Kidney epithelial cell (primary cell): Measurements from ENCODE around the gene ROR2. TPM values are rescaled to one million over a fixed set of nuclear protein-coding genes. Genes with fewer than 3 reads are reported as not detected.

ENCODE experiments used
- DNase-seq: peaks from one replicate; pipeline ENCODE4 v3.0.0-alpha.2; 2010; ENCODE audit warnings: low read depth
- H3K27me3 ChIP-seq: 2 replicates; pipeline ENCODE4 v1.6.0; 2011; ENCODE audit warnings: low read length; ENCODE audit not compliant: control insufficient read depth, insufficient read depth
- H3K36me3 ChIP-seq: 2 replicates; pipeline ENCODE4 v1.5.1; 2011; ENCODE audit warnings: low read length; ENCODE audit not compliant: control insufficient read depth, insufficient read depth
- H3K4me3 ChIP-seq: 2 replicates; pipeline ENCODE4 v1.5.1; 2011; ENCODE audit warnings: low read depth, mild to moderate bottlenecking, control low read depth, low read length
- CTCF ChIP-seq: IDR thresholded peaks from 2 replicates; pipeline ENCODE4 v1.5.1; 2011; ENCODE audit warnings: mild to moderate bottlenecking, moderate library complexity, low read length, control low read depth, inconsistent platforms; ENCODE audit not compliant: insufficient read depth, poor library complexity, severe bottlenecking
- total RNA-seq: library from RNA; depleted of rRNA; stranded (reverse); fragments of >200 nt; gene quantifications from 2 replicates; pipeline ENCODE4 v1.2.3, GENCODE V29; 2015

ROR2 gene
- total RNA-seq, 1 donor from 2014 or later, result 1.2 TPM

- no peak overlapping the region for H3K4me3 ChIP-seq
- no peak for DNase-seq
- no peaks in the 10 kb centered on the region for H3K36me3 ChIP-seq
- TF ChIP-seq CTCF, result no peak
- no peaks in the 10 kb centered on the region for H3K27me3 ChIP-seq
Measured at GRCh38 chr9:91694081-91694870, 255.8 kb downstream of the ROR2 start.

- Histone ChIP-seq H3K27me3 (no peaks in the 10 kb centered on the region), H3K4me3 (no peak overlapping the region), H3K36me3 (no peaks in the 10 kb centered on the region)
- no peak for DNase-seq
- no peak for TF ChIP-seq CTCF
Measured at GRCh38 chr9:91693226-91693625, 256.8 kb downstream of the ROR2 start.

DNA sequence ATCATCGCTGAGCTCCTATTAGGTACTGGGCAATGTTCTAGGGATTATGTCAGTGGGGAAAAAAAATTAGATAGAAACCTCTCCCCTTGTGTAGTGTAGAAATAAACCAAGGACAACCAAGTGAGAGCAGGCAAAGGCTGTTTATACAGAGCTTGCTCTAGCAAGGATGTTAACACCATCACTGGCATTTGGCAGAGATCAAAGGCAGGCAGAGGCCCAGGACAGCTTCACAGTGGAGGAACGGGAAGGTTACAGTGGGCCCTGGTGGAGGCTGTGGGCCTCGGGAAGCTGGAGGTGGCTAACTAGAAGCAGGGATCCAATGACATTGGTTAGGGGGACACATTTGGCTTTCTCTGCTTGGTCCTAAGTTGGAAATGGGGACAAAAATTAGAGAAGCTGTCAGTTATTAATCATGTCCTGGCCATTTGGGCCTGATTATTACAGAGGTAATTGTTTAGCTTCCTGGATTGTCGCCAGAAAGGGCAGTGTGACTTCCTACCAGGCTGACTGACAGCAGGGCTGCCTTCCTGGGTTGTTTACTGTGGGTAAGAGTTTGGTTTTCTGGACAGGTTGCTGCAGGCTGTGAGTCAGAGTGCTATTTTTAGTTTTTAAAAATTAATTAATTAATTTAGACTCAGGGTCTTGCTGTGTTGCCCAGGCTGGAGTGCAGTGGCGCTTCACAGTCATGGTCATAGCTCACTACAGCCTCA lies 259.3 kb downstream of the ROR2 start:
- DNase-seq, result no peak
- Histone ChIP-seq H3K27me3 (no peaks in the 10 kb centered on the region), H3K4me3 (no peak overlapping the region), H3K36me3 (no peaks in the 10 kb centered on the region)
- no peak for TF ChIP-seq CTCF

GRCh38 chr9:91689006-91689405 lies 261.0 kb downstream of the ROR2 start:
- DNase-seq, result no peak
- no peak for TF ChIP-seq CTCF

DNA sequence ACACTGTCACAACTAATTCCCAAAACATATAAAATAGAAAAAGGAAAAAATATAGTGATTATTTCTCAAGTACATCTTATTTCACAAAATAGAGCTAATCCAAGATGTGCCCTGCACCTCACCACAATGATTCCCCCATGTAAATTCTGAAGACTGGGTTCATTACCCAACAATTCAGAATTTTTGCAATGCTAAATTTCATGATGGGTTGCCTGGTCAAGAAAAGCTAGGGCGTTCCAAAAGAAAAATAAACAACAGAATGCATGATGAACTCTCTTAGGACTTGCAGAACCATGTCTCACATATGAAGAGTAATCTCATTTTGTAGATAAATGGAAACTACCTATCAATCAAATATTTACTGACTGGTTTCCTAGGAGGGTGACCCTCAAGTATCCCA lies 266.8 kb downstream of the ROR2 start:
- no peak for DNase-seq
- no peaks in the 10 kb centered on the region for H3K27me3 ChIP-seq
- no peak overlapping the region for H3K4me3 ChIP-seq
- no peaks in the 10 kb centered on the region for H3K36me3 ChIP-seq
- TF ChIP-seq CTCF, result no peak

More at GRCh38 chr9:91689006-91689405, 261.0 kb downstream of the ROR2 start:
- H3K36me3 ChIP-seq, result no peaks in the 10 kb centered on the region
- no peak overlapping the region for H3K4me3 ChIP-seq
- H3K27me3 ChIP-seq, result no peaks in the 10 kb centered on the region
